Activated T-cell treated with anti-CD3 and anti-CD28 coated beads for 4 hours (primary cell): Measurements from ENCODE around the gene TSHB.
"Not testable (repeated sequence)": the region's sequence is repeated elsewhere in the genome, so short reads cannot be mapped to it uniquely, and the experiment has no call there.

ENCODE experiments used
- DNase-seq: peaks from one replicate; pipeline ENCODE4 v3.0.0-alpha.2; 2020

Gene TSHB

GRCh38 chr1:115029526-115029925 is at the start of gene TSHB:
TSS of gene TSHB (plus strand) at chr1:115029826. CDS start at chr1:115033363, 3,537 bp downstream.
- no peak for DNase-seq

- no peak for DNase-seq
Measured at GRCh38 chr1:114982251-114982650, 47.4 kb upstream of the TSHB start.

DNA sequence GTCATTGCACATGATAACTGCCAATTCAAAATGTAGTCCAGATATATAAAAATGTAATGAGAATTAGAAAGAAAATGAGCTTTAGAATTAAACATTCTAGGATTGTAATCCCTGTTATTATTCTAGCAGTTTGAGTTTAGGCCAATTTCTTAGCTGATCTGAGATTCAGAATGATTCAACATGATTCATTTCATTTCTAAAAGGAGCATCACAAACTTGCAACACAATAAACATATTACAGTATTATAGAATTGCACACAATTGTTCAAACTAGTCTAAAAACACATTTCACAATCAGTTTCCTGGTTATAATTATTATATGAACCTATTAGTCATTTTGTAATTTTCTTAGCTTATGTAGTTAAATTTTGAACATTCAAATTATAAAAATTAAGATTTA is 43.3 kb upstream of the TSHB start:
- DNase-seq: no peak

- no peak for DNase-seq
Measured at GRCh38 chr1:114988095-114988494, 41.5 kb upstream of the TSHB start.

- no peak for DNase-seq
Measured at GRCh38 chr1:114997510-114998289, 31.9 kb upstream of the TSHB start.

GRCh38 chr1:115006191-115006590 is 23.4 kb upstream of the TSHB start:
- DNase-seq: no peak

GRCh38 chr1:115012006-115012405 is 17.6 kb upstream of the TSHB start:
- no peak for DNase-seq

- no peak for DNase-seq
Measured at GRCh38 chr1:115012434-115012833, 17.2 kb upstream of the TSHB start.

GRCh38 chr1:115013792-115014191 is 15.8 kb upstream of the TSHB start:
- no peak for DNase-seq

DNA sequence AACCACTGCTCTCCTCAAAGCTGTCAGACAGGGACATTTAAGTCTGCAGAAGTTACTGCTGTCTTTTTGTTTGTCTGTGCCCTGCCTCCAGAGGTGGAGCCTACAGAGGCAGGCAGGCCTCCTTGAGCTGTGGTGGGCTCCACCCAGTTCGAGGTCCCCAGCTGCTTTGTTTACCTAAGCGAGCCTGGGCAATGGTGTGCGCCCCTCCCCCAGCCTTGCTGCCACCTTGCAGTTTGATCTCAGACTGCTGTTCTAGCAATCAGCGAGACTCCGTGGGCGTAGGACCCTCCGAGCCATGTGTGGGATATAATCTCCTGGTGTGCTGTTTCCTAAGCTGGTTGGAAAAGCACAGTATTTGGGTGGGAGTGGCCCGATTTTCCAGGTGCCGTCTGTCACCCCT is 10.1 kb upstream of the TSHB start:
- not testable (repeated sequence) for DNase-seq

GRCh38 chr1:115021145-115021544 is 8.5 kb upstream of the TSHB start:
- DNase-seq: no peak

GRCh38 chr1:115023593-115023992 is 6.0 kb upstream of the TSHB start:
- DNase-seq: no peak

GRCh38 chr1:115031595-115031994 is 2.0 kb downstream of the TSHB start:
- DNase-seq: no peak

GRCh38 chr1:115035652-115036051 is 6.0 kb downstream of the TSHB start:
- DNase-seq: no peak

GRCh38 chr1:115036814-115037507 is 7.3 kb downstream of the TSHB start:
- no peak for DNase-seq

GRCh38 chr1:115040501-115040900 is 10.9 kb downstream of the TSHB start:
- DNase-seq: no peak

DNA sequence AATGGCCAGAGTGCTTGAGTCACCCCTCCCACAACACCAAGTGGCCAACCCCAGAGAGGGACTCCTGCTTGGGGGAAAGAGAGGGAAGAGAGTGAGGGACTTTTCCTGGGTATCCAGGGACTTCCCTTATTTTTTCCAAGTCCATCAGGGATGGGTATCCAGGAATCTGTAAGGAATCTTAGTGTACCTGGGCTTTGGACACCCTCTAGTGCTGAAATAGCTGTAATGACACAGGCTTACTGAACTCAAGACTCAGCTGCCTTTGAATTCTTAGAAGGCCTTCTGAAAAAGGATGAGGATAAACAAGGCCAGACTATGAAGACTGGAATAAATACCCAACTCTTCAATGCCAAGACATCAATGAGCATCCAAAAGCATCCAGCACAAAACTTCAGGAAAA is 12.0 kb downstream of the TSHB start:
- DNase-seq: no peak

DNA sequence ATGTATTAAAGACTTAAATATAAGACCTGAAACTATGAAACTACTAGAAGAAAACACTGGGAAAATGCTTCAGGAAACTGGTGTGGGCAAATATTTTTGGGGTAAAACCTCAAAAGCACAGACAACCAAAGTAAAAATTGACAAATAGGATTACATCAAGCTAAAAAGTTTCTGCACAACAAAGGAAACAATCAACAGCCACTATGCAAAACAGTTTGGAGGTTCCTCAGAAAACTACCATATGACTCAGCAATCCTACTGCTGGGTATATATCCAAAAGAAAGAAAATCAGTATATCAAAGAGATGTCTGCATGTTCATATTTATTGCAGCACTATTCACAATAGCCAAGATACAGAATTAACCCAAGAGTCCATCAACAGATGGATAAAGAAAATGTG is 17.1 kb downstream of the TSHB start:
- DNase-seq: no peak

GRCh38 chr1:115051850-115052249 is 22.2 kb downstream of the TSHB start:
- no peak for DNase-seq

DNA sequence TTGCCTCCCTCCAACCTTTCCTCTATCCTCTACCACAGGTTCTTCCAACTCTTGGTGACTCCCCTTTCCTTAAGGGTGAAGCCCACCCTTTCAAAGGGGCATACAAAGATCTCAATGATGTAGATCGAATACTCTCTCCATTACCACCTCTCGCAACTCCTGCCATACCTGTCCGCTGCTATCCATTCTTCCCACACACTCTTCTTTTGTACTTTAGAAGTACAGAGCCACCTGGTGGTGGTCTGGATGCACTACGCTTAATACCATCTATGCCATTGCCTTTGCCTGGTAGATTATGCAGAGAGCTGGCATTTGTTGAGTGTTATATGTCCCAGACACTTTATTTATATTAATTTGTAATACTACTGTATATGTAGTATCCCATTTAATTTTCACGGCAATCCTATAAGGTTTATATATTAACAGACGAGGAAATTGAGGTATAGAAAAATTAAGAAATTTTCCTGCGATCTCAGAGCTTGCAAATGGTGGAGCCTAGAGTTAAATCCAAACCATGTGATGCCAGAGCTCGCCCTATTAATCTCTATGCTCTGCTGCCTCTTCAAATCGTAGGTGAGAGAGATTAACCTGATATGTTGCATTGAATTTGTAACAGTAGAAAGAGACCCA is 22.9 kb downstream of the TSHB start:
- peak; percentile 47 for DNase-seq

DNA sequence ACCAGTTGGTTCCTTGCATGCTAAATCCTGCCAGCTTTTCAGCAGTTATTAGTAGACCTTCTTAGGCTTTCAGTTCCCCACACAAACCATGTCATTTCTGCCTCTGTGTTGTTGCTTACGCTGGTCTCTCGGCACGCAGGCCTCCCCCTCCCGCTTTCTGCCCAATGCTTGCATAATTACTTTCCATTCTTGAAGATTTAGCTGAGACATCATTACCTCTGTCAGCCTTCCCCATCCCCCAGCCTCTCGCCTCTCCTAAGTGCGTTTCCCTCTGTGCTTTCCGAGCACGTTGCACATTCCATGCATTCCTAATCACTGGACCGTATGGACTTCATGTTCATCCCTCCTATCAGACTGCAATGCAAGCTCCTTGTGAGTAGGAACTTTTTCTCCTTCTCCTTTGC is 26.8 kb downstream of the TSHB start:
- DNase-seq: no peak

DNA sequence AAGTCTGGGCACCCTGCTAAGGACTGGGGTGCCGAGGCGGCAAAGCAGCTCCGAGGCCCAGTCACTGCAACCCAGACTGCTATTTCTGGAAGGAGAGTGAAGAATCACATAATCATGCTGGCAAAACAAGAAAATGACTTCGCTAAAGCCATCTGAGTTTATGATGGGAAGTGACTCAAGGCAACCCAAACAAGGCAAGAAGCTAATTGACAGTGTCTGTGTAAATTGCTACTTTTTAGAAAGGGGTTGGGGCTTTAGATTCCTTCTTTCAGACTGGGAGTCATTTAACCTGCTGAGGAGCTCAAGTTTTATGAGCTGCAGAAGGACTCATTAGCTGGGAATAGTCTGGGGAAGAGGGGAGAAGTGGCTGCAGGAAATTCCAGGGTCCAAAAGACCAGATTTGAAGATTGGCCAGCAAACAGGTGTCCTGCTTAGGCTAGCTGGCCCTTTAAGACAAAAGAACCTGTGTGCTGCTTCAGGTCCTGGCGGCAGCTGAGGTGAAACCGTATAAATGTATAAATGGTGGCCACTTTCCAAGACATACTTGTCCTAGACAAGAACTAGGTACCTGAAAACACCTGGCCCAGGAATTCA is 28.1 kb downstream of the TSHB start:
- DNase-seq: no peak

DNA sequence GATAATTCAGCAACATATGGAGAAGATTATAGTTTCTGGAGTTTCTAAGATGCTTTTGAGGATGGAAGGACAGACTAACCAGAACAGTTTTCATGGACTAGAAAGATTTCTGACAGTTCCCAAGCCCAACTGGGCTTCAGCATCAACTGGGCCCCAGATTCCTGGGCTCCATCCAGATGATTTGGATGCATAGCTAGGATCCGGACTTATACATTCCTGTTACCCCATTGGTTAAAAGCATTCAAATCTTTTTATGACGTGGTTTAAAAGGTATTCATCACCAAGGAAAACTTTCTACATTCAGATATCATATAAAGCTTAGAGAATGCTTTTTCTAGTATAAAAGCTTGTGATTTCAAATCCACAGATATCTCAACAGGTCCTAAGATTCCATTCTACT is 29.7 kb downstream of the TSHB start:
- DNase-seq: no peak

- no peak for DNase-seq
Measured at GRCh38 chr1:115060501-115060900, 30.9 kb downstream of the TSHB start.
